Measurements from ENCODE around the gene ULK4.
A peak's percentile ranks its signal among the peaks of the same experiment; 100 is the strongest.
"Not testable (repeated sequence)": the region's sequence is repeated elsewhere in the genome, so short reads cannot be mapped to it uniquely, and the experiment has no call there.

Gene ULK4

DNA sequence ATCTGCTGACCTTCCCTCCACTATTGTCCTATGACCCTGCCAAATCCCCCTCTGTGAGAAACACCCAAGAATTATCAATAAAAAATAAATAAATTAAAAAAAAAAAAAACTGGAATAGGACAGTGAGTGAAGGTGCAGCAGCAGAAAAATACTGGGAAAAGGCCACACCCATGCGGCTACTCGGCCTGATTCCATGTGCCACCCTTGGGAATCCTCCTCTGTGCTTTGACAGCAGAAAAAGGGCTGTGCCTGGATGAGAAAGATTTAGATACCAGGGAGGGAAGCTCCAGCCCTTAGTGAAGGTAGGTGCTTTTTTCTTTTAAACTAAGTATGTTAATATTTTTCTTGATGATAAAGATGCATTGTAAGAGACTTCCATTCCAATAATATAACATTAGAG, 654.8 kb downstream of the ULK4 start:
- no peak for DNase-seq (ENCODE audit: low spot score)

DNA sequence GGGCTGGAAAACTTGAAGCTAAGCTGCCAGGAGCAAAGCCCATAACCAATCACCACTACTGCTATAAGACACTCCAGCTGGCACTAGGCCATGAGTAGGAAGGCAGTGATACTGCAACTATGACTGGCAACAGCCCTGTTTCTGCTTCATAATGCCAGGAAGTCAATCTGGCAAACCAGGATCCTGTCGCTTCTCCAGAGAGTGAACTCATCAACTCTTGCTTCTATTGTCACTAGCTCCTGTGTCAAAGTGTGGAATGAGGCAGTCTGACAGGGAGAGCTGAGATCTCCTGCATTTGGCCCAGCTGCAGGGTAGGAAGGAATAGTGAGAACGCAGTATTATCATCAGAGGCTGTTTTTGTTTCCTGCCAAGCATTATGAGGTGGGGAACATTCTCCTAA, 657.3 kb downstream of the ULK4 start:
- DNase-seq (ENCODE audit: low spot score): no peak

GRCh38 chr3:41302295-41302694, 659.6 kb downstream of the ULK4 start:
- no peak for DNase-seq (ENCODE audit: low spot score)

DNA sequence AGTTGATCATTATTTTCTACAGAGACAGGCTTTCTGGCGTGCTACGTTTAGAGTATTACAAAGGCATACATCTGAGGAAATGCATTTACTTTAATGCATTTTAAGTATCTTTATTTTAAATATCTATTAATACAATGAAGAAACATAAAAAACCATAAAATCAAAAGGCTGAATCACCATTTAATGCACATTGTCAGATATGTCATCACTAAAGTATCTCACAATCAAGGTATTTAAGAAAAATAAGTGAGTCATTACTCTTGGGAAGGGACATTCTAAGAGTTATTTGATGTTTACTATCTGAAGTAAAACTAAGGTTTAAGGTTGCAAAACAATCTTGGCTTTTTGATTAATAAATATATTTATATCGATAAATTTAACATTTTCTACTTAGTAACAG, 660.4 kb downstream of the ULK4 start:
- DNase-seq (ENCODE audit: low spot score): no peak

- DNase-seq (ENCODE audit: low spot score): no peak
These were observed 662.9 kb downstream of the ULK4 start for GRCh38 chr3:41299036-41299435.

DNA sequence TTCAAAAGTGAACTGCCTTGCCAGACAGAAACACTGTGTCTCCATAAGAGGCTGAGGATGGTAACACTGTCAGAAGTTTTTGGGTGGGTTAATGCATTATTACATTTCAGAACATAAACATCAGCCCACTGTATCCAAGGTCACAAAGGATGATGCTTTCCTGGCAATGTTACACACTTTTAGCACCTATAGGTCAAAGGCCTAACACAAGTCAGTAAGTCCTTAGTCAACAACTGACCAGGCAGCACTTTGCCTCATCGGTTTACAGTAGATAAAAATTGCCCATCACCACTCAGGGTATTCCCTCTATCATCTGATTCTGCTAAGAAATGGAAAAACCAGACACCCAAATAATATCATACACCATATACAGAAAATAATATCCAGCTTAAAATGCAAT, 664.2 kb downstream of the ULK4 start:
- no peak for DNase-seq (ENCODE audit: low spot score)

DNA sequence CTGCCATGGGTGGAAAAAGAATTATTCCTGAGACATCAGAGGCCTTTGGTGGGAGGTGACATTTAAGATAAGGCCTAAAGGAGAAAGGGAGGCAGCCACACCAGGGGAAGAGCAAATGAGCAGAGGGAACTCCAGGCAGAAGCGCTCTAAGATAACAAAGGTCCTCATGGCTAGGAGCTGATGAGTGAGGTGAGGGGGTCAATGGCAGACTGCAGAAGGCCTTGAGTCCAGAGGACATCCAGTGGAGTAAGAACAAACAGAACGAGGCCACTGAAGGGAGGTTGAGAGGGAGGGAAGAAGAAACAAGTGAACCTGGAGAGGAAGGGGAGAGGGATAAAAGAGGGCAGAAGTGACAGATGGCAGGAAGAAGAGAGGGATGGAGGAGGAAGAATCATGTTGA, 665.3 kb downstream of the ULK4 start:
- DNase-seq (ENCODE audit: low spot score): no peak

DNA sequence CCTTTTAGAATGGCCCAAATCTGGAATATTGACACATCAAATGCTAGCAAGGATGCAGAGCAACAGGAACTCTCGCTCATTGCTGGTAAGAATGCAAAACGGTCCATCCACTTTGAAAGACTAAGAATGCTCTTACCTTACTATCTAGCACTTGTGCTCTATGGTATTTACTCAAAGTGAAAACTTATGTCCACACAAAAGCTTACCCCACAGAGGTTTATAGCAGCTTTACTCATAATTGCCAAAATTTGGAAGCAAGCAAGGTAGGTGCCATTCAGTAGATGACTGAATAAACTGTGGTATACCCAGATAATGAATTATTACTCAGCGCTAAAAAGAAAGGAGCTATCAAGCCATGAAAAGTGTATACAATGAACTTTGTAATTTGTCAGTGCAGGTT, 666.2 kb downstream of the ULK4 start:
- DNase-seq (ENCODE audit: low spot score): no peak

DNA sequence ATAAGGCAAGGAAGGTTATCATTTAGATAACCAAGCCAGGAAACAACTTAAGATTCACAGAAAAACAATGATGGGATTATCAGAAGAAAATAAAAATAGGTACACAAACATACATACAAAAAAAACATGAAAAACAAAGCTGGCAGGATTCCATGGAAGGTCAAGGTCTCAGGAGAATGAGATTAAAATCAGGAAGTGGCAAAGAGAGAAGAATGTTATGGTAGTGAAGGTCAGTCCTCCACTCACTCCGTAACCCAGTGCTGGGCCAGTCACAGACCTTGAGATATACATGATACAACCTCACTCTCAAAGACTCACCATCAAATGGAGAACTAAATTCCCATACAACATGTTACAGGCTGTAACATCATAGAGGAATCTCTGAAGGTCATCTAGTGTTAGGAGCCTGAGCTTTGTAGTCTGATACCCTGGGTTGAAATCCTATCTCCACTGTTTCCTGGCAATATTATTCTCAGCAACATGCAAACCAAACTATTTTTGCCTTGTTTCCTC, 668.7 kb downstream of the ULK4 start:
- DNase-seq (ENCODE audit: low spot score): no peak

- DNase-seq (ENCODE audit: low spot score): peak; percentile 27
These were observed 671.2 kb downstream of the ULK4 start for GRCh38 chr3:41290736-41291135.

GRCh38 chr3:41290306-41290705, 671.6 kb downstream of the ULK4 start:
- no peak for DNase-seq (ENCODE audit: low spot score)

DNA sequence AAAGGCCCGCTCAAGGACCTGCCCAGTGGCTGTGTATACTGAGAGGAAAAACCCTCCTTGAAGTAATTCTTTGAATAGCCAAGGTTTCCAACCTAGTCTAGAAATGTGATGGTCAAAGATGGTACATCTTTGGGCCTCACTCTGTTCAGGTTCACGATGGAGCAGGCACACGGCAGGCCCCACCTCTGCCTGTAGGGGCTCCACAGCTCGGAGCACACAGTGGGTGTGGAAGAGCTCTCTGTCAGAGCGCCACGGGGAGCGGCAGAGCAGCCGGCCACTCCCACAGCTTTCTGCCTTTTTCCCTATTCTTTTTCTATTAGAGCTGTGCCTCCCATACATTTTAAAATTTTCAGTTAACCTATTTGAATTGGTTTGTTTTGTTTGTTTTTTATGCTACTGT, 673.1 kb downstream of the ULK4 start:
- DNase-seq (ENCODE audit: low spot score): no peak

- DNase-seq (ENCODE audit: low spot score): no peak
These were observed 675.6 kb downstream of the ULK4 start for GRCh38 chr3:41286305-41286704.

GRCh38 chr3:41284934-41285333, 677.0 kb downstream of the ULK4 start:
- DNase-seq (ENCODE audit: low spot score): not testable (repeated sequence)

DNA sequence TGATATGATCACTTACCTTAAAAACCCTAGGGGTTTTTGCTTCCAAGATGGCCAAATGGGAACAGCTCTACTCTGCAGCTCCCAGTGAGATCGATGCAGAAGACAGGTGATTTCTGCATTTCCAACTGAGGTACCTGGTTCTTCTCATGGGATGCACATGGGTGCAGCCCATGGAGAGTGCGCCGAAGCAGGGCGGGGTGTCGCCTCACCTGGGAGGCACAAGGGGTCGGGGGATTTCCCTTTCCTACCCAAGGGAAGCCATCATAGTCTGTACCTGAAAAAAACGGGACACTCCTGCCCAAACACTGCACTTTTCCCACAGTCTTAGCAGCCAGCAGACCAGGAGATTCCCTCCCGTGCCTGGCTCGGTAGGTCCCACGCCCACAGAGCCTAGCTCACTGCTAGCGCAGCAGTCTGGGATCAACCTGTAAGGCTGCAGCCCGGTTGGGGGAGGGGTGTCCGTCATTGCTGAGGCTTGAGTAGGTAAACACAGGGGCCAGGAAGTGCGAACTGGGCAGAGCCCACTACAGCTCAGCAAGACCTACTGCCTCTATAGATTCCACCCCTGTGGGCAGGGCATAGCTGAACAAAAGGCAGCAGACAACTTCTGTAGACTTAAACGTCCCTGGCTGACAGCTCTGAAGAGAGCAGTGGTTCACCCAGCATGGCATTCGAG, 684.0 kb downstream of the ULK4 start:
- DNase-seq (ENCODE audit: low spot score): no peak

DNA sequence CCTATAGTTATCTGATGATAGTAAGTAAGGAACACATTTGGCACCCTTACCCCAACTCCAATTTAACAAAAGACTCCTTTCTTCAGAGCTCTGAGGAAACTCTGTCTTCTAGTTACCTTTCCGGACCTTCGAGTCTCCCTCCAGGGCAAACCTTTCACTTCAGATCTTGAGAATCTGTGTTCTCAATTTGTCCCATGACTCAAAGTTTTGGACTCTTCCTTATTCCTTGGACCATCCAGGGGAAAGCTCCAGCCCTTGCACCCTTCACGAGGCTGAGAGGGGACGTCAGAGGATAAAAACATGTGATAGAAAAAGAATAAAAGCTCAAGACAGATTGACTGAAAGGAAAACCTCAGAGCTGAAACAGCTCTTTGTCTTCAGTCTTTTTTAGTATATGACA, 685.7 kb downstream of the ULK4 start:
- no peak for DNase-seq (ENCODE audit: low spot score)

GRCh38 chr3:41274944-41275668, 686.8 kb downstream of the ULK4 start:
- DNase-seq (ENCODE audit: low spot score): no peak

- DNase-seq (ENCODE audit: low spot score): no peak
These were observed 689.2 kb downstream of the ULK4 start for GRCh38 chr3:41272667-41273066.

DNA sequence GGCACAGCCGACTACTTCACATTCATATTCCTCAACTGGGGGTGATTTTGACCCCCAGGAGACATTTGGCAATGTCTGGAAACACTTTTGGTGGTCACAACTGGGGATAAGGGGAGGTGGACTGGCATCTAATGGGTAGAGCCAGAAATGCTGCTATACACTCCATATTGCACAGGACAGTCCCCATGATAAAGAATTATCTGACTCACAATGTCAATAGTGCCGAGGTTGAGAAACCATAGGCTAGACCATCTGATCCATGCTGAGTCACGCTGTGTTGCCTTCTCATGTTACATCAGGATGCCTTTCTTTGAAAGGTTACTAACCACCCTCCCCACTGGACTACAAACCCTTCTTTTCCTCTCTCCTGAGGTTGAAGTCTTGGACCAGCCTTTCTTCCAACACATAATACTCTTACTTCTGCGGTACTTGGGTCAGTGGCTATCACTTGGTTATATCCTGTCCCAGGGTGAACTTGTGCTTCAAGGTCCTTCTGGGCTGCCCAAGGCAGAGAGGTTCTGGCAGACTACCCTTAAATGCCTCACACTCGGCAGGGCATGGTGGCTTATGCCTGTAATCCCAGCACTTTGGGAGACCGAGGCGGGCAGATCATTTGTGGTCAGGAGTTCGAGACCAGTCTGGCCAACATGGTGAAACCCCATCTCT, 693.8 kb downstream of the ULK4 start:
- DNase-seq (ENCODE audit: low spot score): no peak

DNA sequence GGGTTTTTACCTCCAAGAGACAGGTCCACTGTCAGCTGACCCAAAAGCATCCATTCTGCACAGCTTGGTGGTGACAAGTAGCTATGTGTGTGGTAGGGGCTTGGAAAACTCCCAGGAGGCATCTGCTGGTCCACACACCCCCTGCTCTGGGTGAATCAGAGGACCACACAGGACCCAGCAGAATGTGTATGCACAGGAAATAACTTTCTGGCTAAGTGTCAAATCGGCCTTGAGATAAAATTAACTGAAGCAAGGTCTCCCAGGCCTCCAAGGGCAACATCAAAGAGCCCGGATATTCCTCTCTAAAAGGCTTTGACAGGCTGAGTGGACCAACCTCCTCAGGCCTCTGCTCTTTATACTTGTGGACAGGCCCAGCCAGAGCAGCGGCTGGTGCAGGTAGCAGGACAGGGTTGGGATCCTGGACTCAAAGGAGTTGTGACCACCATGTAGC, 696.1 kb downstream of the ULK4 start:
- no peak for DNase-seq (ENCODE audit: low spot score)

- DNase-seq (ENCODE audit: low spot score): no peak
These were observed 696.8 kb downstream of the ULK4 start for GRCh38 chr3:41265011-41265545.

DNA sequence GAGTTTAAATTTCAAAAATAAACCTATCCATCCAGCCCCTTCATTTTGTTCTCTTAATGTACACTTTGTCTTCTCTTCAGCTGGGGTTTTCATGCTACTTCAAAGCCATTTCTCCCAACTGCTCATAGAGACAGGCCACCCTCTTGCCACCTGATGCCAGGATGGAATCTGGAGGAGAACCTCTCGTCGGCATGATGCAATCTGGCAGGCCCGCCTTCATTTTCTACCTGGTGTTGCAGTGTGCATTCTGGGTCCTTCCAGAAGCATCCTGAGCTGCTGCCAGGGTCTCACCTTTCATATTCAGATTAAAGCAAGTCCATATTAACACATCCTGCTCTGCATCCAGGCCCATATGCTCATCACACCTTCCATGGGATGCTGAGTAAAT, 701.8 kb downstream of the ULK4 start:
- DNase-seq (ENCODE audit: low spot score): no peak

All from putamen (tissue), 1 donor.